IPS-15b (cell line): ENCODE data around the gene ERC2.

Experiments
- H3K27me3 ChIP-seq: one replicate; pipeline ENCODE4 v1.6.1; 2013; ENCODE audit warnings: low read length; ENCODE audit not compliant: control insufficient read depth, insufficient read depth
- H3K36me3 ChIP-seq: one replicate; pipeline ENCODE4 v1.6.1; 2013; ENCODE audit warnings: low read length; ENCODE audit not compliant: control insufficient read depth, insufficient read depth
- H3K4me1 ChIP-seq: one replicate; pipeline ENCODE4 v1.6.1; 2013; ENCODE audit warnings: mild to moderate bottlenecking, low read length; ENCODE audit not compliant: control insufficient read depth, insufficient read depth
- H3K4me3 ChIP-seq: one replicate; pipeline ENCODE4 v1.5.1; 2013; ENCODE audit warnings: low read depth, low read length
- H3K9ac ChIP-seq: one replicate; pipeline ENCODE4 v1.6.1; 2013; ENCODE audit warnings: low read depth, mild to moderate bottlenecking, low read length
- H3K9me3 ChIP-seq: one replicate; pipeline ENCODE4 v1.6.1; 2013; ENCODE audit warnings: mild to moderate bottlenecking, low read length; ENCODE audit not compliant: control insufficient read depth, insufficient read depth

ERC2 gene

DNA sequence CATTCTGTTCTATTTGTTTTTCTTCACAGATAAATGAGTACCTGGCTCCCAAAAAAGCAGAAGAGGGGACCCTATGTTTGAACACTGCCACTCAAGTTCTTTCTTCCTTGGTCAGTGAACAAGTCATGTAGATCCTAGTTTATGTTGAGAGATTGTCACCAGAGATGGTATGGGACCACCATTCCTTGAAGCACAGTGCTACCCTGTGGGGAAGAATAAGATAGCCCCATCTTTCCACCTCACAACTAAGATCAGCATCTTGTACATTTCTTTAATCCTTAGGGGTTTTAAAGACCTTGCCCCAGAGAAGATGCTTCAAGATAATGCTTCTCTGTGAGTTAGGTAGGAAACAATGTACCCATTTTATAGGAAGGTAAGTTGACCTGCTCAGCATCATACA, 747.7 kb downstream of the ERC2 start:
- Histone ChIP-seq H3K9me3 (no peaks in the 10 kb centered on the region), H3K4me1 (no peaks in the 10 kb centered on the region), H3K9ac (no peak overlapping the region), H3K27me3 (no peaks in the 10 kb centered on the region), H3K4me3 (no peak overlapping the region), H3K36me3 (no peaks in the 10 kb centered on the region)

DNA sequence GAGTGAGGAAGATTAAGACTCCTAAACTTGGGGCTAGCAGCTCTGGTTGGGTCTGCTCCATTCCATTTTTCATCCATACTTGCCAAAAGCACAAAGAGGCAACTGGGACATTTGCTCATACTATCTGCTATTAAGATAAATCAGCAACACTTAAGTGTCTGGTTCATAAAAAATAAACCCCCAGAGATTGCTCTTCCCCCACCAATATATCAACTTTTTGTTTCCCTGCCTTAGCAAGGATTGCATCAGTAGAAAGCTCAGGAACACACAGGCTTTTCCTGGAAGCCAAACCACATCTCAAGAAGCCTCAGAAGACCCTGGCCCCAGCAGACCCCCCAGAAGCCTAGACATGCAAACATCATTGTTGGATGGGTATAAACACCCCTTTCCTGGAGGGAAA, 748.8 kb downstream of the ERC2 start:
- no peaks in the 10 kb centered on the region for H3K27me3 ChIP-seq
- H3K4me3 ChIP-seq = no peak overlapping the region
- H3K36me3 ChIP-seq = no peaks in the 10 kb centered on the region
- no peaks in the 10 kb centered on the region for H3K4me1 ChIP-seq
- H3K9me3 ChIP-seq = no peaks in the 10 kb centered on the region
- H3K9ac ChIP-seq = no peak overlapping the region

- Histone ChIP-seq H3K27me3 (no peaks in the 10 kb centered on the region), H3K9ac (no peak overlapping the region), H3K9me3 (no peaks in the 10 kb centered on the region), H3K4me1 (no peaks in the 10 kb centered on the region), H3K36me3 (no peaks in the 10 kb centered on the region), H3K4me3 (no peak overlapping the region)
Measured at GRCh38 chr3:55719006-55719405, 749.3 kb downstream of the ERC2 start.

- no peaks in the 10 kb centered on the region for H3K4me1 ChIP-seq
- no peak overlapping the region for H3K9ac ChIP-seq
- H3K36me3 ChIP-seq = no peaks in the 10 kb centered on the region
- no peak overlapping the region for H3K4me3 ChIP-seq
- no peaks in the 10 kb centered on the region for H3K27me3 ChIP-seq
- no peaks in the 10 kb centered on the region for H3K9me3 ChIP-seq
Measured at GRCh38 chr3:55718521-55718921, 749.7 kb downstream of the ERC2 start.

DNA sequence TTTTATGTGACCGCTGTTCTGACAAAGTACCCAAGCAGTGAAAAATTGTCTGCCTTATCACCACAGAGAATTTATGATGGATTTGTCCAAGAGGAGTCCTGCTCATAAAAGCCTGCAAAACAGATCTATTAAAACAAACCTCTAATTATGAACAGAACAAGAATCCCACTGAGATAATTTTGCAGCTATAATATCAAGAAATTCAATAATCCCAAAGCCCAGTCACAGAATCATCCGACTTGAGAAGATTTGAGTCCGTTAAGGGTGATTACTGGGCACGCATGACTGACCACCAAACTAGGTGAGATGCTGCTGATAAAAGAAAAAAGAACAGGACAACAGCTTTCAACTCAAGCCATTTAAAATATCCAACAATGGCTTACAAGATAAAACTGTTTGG, 750.2 kb downstream of the ERC2 start:
- Histone ChIP-seq H3K9ac (no peak overlapping the region), H3K9me3 (no peaks in the 10 kb centered on the region), H3K27me3 (no peaks in the 10 kb centered on the region), H3K36me3 (no peaks in the 10 kb centered on the region), H3K4me3 (no peak overlapping the region), H3K4me1 (no peaks in the 10 kb centered on the region)

GRCh38 chr3:55717481-55717880, 750.8 kb downstream of the ERC2 start:
- Histone ChIP-seq H3K4me3 (no peak overlapping the region), H3K4me1 (no peaks in the 10 kb centered on the region)

GRCh38 chr3:55716611-55717225, 751.5 kb downstream of the ERC2 start:
- Histone ChIP-seq H3K4me1 (no peaks in the 10 kb centered on the region), H3K36me3 (no peaks in the 10 kb centered on the region), H3K27me3 (no peaks in the 10 kb centered on the region), H3K9me3 (no peaks in the 10 kb centered on the region), H3K9ac (no peak overlapping the region), H3K4me3 (no peak overlapping the region)

More at GRCh38 chr3:55717481-55717880, 750.8 kb downstream of the ERC2 start:
- H3K9me3 ChIP-seq = no peaks in the 10 kb centered on the region
- no peak overlapping the region for H3K9ac ChIP-seq
- no peaks in the 10 kb centered on the region for H3K27me3 ChIP-seq
- no peaks in the 10 kb centered on the region for H3K36me3 ChIP-seq

DNA sequence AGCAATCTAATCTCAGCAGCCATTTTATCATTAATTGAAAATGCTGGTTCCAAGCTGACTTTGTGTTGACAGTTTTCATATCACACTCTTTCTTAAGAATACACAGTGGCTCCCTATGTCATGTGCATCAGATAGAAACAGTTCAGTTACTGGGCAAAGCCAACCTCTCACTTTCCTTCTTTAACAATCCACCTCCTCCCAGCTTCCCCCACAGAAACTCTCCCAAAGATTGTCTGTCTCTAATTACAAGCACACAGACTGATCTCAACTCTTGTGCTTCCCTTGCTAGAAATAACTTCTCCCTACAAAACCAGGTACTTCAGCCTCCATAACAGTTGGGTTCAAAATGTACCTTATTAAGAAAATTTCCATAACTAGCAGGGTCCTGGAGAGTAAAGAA, 752.2 kb downstream of the ERC2 start:
- no peaks in the 10 kb centered on the region for H3K4me1 ChIP-seq
- H3K9me3 ChIP-seq = no peaks in the 10 kb centered on the region
- no peak overlapping the region for H3K4me3 ChIP-seq
- no peaks in the 10 kb centered on the region for H3K27me3 ChIP-seq
- no peak overlapping the region for H3K9ac ChIP-seq
- no peaks in the 10 kb centered on the region for H3K36me3 ChIP-seq

DNA sequence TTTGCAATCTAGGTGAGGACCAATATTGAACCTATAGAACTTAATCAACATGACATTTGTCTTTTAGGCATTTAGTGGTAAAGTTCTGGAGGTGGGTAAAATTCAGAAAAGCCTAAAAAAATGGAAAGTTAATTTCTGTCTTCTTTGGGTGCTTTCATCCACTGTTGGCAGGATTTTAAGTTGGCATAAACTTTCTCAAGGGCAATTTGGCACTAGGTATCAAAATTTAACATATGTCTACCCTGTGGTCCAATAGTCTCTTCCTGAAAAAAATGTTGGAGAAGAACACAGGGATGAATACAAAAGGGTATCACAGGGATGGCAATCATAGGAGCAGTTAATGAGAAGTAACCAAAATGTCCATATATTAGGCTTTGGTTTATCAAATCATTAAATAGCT, 754.2 kb downstream of the ERC2 start:
- H3K4me3 ChIP-seq = no peak overlapping the region
- H3K27me3 ChIP-seq = no peaks in the 10 kb centered on the region

GRCh38 chr3:55711646-55712045, 756.6 kb downstream of the ERC2 start:
- no peak overlapping the region for H3K4me3 ChIP-seq
- H3K36me3 ChIP-seq = no peaks in the 10 kb centered on the region
- no peaks in the 10 kb centered on the region for H3K4me1 ChIP-seq
- H3K27me3 ChIP-seq = no peaks in the 10 kb centered on the region
- H3K9me3 ChIP-seq = no peaks in the 10 kb centered on the region
- no peak overlapping the region for H3K9ac ChIP-seq

More for the DNA sequence above, 754.2 kb downstream of the ERC2 start:
- Histone ChIP-seq H3K9me3 (no peaks in the 10 kb centered on the region), H3K36me3 (no peaks in the 10 kb centered on the region), H3K4me1 (no peaks in the 10 kb centered on the region), H3K9ac (no peak overlapping the region)

GRCh38 chr3:55709411-55710012, 758.8 kb downstream of the ERC2 start:
- H3K36me3 ChIP-seq = no peaks in the 10 kb centered on the region
- no peaks in the 10 kb centered on the region for H3K4me1 ChIP-seq
- no peak overlapping the region for H3K4me3 ChIP-seq
- H3K27me3 ChIP-seq = no peaks in the 10 kb centered on the region
- no peak overlapping the region for H3K9ac ChIP-seq
- H3K9me3 ChIP-seq = no peaks in the 10 kb centered on the region

- Histone ChIP-seq H3K4me1 (no peaks in the 10 kb centered on the region), H3K36me3 (no peaks in the 10 kb centered on the region), H3K9me3 (no peaks in the 10 kb centered on the region), H3K27me3 (no peaks in the 10 kb centered on the region), H3K9ac (no peak overlapping the region), H3K4me3 (no peak overlapping the region)
Measured at GRCh38 chr3:55708921-55709320, 759.3 kb downstream of the ERC2 start.
